Neuronal stem cell (in vitro differentiated cells): ENCODE data around the gene CCSER2.

Experiments used
- DNase-seq: peaks from one replicate; pipeline ENCODE4 v3.0.0-alpha.2; 2013; ENCODE audit warnings: low spot score
- H2AFZ ChIP-seq: one replicate; pipeline ENCODE4 v1.6.1; 2013; ENCODE audit warnings: mild to moderate bottlenecking, low read length, inconsistent platforms
- H2AK5ac ChIP-seq: 2 replicates; pipeline ENCODE4 v1.6.1; 2013; ENCODE audit warnings: low read depth, mild to moderate bottlenecking, inconsistent platforms, low read length, moderate library complexity, mixed read lengths
- H2BK120ac ChIP-seq: 2 replicates; pipeline ENCODE4 v1.6.1; 2013; ENCODE audit warnings: low read depth, mild to moderate bottlenecking, inconsistent platforms, low read length, moderate library complexity, mixed read lengths
- H2BK12ac ChIP-seq: one replicate; pipeline ENCODE4 v1.6.1; 2013; ENCODE audit warnings: low read length, inconsistent platforms
- H2BK15ac ChIP-seq: 2 replicates; pipeline ENCODE4 v1.6.1; 2013; ENCODE audit warnings: mild to moderate bottlenecking, low read length, inconsistent platforms, mixed read lengths
- H2BK5ac ChIP-seq: one replicate; pipeline ENCODE4 v1.6.1; 2013; ENCODE audit warnings: inconsistent platforms, mild to moderate bottlenecking, low read length, moderate library complexity
- H3K14ac ChIP-seq: one replicate; pipeline ENCODE4 v1.6.1; 2013; ENCODE audit warnings: low read length, inconsistent platforms
- H3K18ac ChIP-seq: 2 replicates; pipeline ENCODE4 v1.6.1; 2013; ENCODE audit warnings: low read length, inconsistent platforms
- H3K23ac ChIP-seq: 2 replicates; pipeline ENCODE4 v1.6.1; 2013; ENCODE audit warnings: low read depth, mild to moderate bottlenecking, mixed read lengths, low read length, inconsistent platforms; ENCODE audit not compliant: poor library complexity
- H3K27ac ChIP-seq: replicated peaks from 3 replicates; pipeline ENCODE4 v1.5.1; 2013; ENCODE audit warnings: low read length, inconsistent platforms
- H3K27me3 ChIP-seq, 3 experiments: 2 replicates each; pipeline ENCODE4 v1.6.1; 2013; ENCODE audit warnings: low read length in 3 of 3, mild to moderate bottlenecking in 2 of 3, inconsistent platforms in 1 of 3, low read depth in 1 of 3, mixed read lengths in 1 of 3, moderate library complexity in 1 of 3; ENCODE audit not compliant: control insufficient read depth in 3 of 3, insufficient read depth in 3 of 3
- H3K36me3 ChIP-seq, 2 donors: replicated peaks in 1 of 2; 2 replicates each; pipeline ENCODE4 v1.6.1; 2013; ENCODE audit warnings: low read length in 2 of 2; ENCODE audit not compliant: control insufficient read depth in 2 of 2, insufficient read depth in 2 of 2
- H3K4ac ChIP-seq: 2 replicates; pipeline ENCODE4 v1.6.1; 2013; ENCODE audit warnings: inconsistent platforms, mild to moderate bottlenecking, low read length, moderate library complexity
- H3K4me1 ChIP-seq, 2 donors: 1 replicate in 1 of 2; 2 replicates in 1 of 2; pipeline ENCODE4 v1.6.1; 2013; ENCODE audit warnings: low read length in 2 of 2, low read depth in 1 of 2; ENCODE audit not compliant: control insufficient read depth in 2 of 2, insufficient read depth in 1 of 2
- H3K4me2 ChIP-seq: one replicate; pipeline ENCODE4 v1.6.1; 2013; ENCODE audit warnings: mild to moderate bottlenecking, low read length, inconsistent platforms; ENCODE audit not compliant: insufficient read depth, poor library complexity, severe bottlenecking
- H3K4me3 ChIP-seq, 2 donors: 2 replicates each; pipeline ENCODE4 v1.5.1; 2013; ENCODE audit warnings: low read length in 2 of 2, mild to moderate bottlenecking in 2 of 2, inconsistent platforms in 1 of 2, moderate library complexity in 1 of 2
- H3K79me1 ChIP-seq: one replicate; pipeline ENCODE4 v1.6.1; 2013; ENCODE audit warnings: low read depth, mild to moderate bottlenecking, inconsistent platforms, low read length, moderate library complexity
- H3K9ac ChIP-seq: one replicate; pipeline ENCODE4 v1.6.1; 2013; ENCODE audit warnings: mild to moderate bottlenecking, low read depth, low read length, inconsistent platforms; ENCODE audit not compliant: poor library complexity
- H3K9me3 ChIP-seq, 2 donors: replicated peaks in 1 of 2; 2 replicates each; pipeline versions ENCODE3 to v1.6.1; 2013; ENCODE audit warnings: low read length in 2 of 2, mild to moderate bottlenecking in 2 of 2, inconsistent platforms in 1 of 2, low read depth in 1 of 2, mixed read lengths in 1 of 2, moderate library complexity in 1 of 2; ENCODE audit not compliant: control insufficient read depth in 2 of 2, insufficient read depth in 1 of 2
- H4K8ac ChIP-seq: one replicate; pipeline ENCODE4 v1.6.1; 2013; ENCODE audit warnings: low read depth, mild to moderate bottlenecking, inconsistent platforms, low read length, moderate library complexity
- H4K91ac ChIP-seq: one replicate; pipeline ENCODE4 v1.6.1; 2013; ENCODE audit warnings: low read length, low read depth, mild to moderate bottlenecking, inconsistent platforms; ENCODE audit not compliant: poor library complexity
- WGBS, 2 donors: extraction: QIAGEN DNeasy Blood & Tissue Kit; methylation state at CpG; one replicate each; pipeline ENCODE4 v1.1.7; 2013; ENCODE audit warnings: missing lambda C conversion rate in 2 of 2, mixed read lengths in 1 of 2; ENCODE audit not compliant: insufficient read length in 2 of 2, insufficient replicate concordance in 1 of 2; ENCODE audit errors: extremely low coverage in 2 of 2; 5-methylcytosine and 5-hydroxymethylcytosine counted together

Gene CCSER2

GRCh38 chr10:84391326-84391725 lies 62.9 kb downstream of the CCSER2 start:
- Histone ChIP-seq H4K91ac (no peak overlapping the region), H3K27me3 (no peaks in the 10 kb centered on the region), H2AFZ (no peak overlapping the region), H3K9me3 (peaks cover 7 to 16% of the 10 kb centered on the region in 2 donors), H2BK5ac (no peak overlapping the region), H2BK15ac (no peak overlapping the region), H3K4me2 (no peak overlapping the region), H3K23ac (no peak overlapping the region), H3K4me3 (no peak overlapping the region), H3K36me3 (peaks cover 4 to 28% of the 10 kb centered on the region in 2 donors), H2BK120ac (no peak overlapping the region), H3K14ac (no peak overlapping the region), H3K4ac (no peak overlapping the region), H2AK5ac (no peak overlapping the region), H3K4me1 (no peaks in the 10 kb centered on the region), H3K9ac (no peak overlapping the region), H3K27ac (no peak overlapping the region), H3K18ac (no peak overlapping the region), H4K8ac (no peak overlapping the region), H2BK12ac (no peak overlapping the region), H3K79me1 (peaks cover 1% of the 10 kb centered on the region)
- no CpG with 5 or more reads among the region's 4 CpGs for WGBS, 2 donors
- no peak for DNase-seq

GRCh38 chr10:84392181-84392580 lies 63.8 kb downstream of the CCSER2 start:
- WGBS, 2 donors = no CpG with 5 or more reads among the region's 2 CpGs
- Histone ChIP-seq H2BK15ac (no peak overlapping the region), H3K23ac (no peak overlapping the region), H4K8ac (no peak overlapping the region), H4K91ac (no peak overlapping the region), H2AK5ac (no peak overlapping the region), H3K4me1 (no peaks in the 10 kb centered on the region), H3K18ac (no peak overlapping the region), H3K27me3 (no peaks in the 10 kb centered on the region), H2BK12ac (no peak overlapping the region), H3K9ac (no peak overlapping the region), H3K79me1 (peaks cover 1% of the 10 kb centered on the region), H2AFZ (no peak overlapping the region), H3K4ac (no peak overlapping the region), H3K14ac (no peak overlapping the region), H3K27ac (no peak overlapping the region), H3K4me3 (no peak overlapping the region), H3K9me3 (peaks cover 7 to 16% of the 10 kb centered on the region in 2 donors), H3K36me3 (peaks cover 4 to 28% of the 10 kb centered on the region in 2 donors), H3K4me2 (no peak overlapping the region), H2BK120ac (no peak overlapping the region), H2BK5ac (no peak overlapping the region)
- DNase-seq = no peak

DNA sequence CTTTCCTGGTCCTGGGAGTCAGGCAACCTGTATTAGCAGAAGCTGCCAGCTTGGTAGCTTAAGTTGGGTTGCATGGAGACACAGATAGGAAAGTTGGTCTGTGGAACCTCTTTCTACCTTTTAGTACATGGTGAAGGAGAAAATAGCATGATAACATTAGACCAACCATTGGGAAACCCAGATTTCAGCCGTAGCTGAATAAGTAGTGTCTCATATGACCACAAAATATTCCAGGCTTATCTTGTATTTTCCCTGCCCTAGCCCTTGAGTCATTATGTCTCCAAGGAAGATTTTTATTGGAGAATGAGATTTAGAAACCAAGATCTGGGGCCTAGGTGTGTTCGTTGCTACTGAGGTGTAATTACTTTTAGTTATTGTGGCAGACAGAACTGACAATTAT lies 67.2 kb downstream of the CCSER2 start:
- H3K4ac ChIP-seq = no peak overlapping the region
- WGBS, 2 donors = no CpG with 5 or more reads among the region's 2 CpGs

GRCh38 chr10:84397735-84398144 lies 69.4 kb downstream of the CCSER2 start:
- WGBS, 2 donors = no CpG with 5 or more reads among the region's 2 CpGs
- H2BK15ac ChIP-seq = no peak overlapping the region
- peaks cover 3 to 4% of the 10 kb centered on the region in 2 donors for H3K36me3 ChIP-seq
- H2BK12ac ChIP-seq = no peak overlapping the region
- H3K9ac ChIP-seq = no peak overlapping the region
- H3K4me3 ChIP-seq = no peak overlapping the region
- H3K23ac ChIP-seq = no peak overlapping the region
- no peak overlapping the region for H2AFZ ChIP-seq
- no peak overlapping the region for H3K14ac ChIP-seq
- H3K4me2 ChIP-seq = no peak overlapping the region
- H4K91ac ChIP-seq = no peak overlapping the region
- H3K18ac ChIP-seq = no peak overlapping the region
- no peak overlapping the region for H3K4ac ChIP-seq
- H4K8ac ChIP-seq = no peak overlapping the region
- H3K27ac ChIP-seq = no peak overlapping the region
- no peak overlapping the region for H2AK5ac ChIP-seq
- H3K79me1 ChIP-seq = peaks cover 3% of the 10 kb centered on the region
- peaks cover 4 to 19% of the 10 kb centered on the region in 2 donors for H3K9me3 ChIP-seq
- H2BK5ac ChIP-seq = no peak overlapping the region
- H3K27me3 ChIP-seq = no peaks in the 10 kb centered on the region
- no peaks in the 10 kb centered on the region for H3K4me1 ChIP-seq
- no peak overlapping the region for H2BK120ac ChIP-seq
- DNase-seq = no peak

More for the DNA sequence above, 67.2 kb downstream of the CCSER2 start:
- peaks cover 3 to 4% of the 10 kb centered on the region in 2 donors for H3K36me3 ChIP-seq
- H3K14ac ChIP-seq = no peak overlapping the region
- no peak overlapping the region for H2AK5ac ChIP-seq
- no peak overlapping the region for H2BK120ac ChIP-seq
- no peak overlapping the region for H3K4me3 ChIP-seq
- no peaks in the 10 kb centered on the region for H3K79me1 ChIP-seq
- H3K23ac ChIP-seq = no peak overlapping the region
- H2BK15ac ChIP-seq = no peak overlapping the region
- H2BK12ac ChIP-seq = no peak overlapping the region
- DNase-seq = no peak
- no peak overlapping the region for H3K27ac ChIP-seq
- no peaks in the 10 kb centered on the region for H3K27me3 ChIP-seq
- H4K8ac ChIP-seq = no peak overlapping the region
- H3K4me2 ChIP-seq = no peak overlapping the region
- no peak overlapping the region for H2BK5ac ChIP-seq
- no peak overlapping the region for H2AFZ ChIP-seq
- no peak overlapping the region for H4K91ac ChIP-seq
- no peak overlapping the region for H3K9ac ChIP-seq
- H3K18ac ChIP-seq = no peak overlapping the region
- H3K4me1 ChIP-seq = no peaks in the 10 kb centered on the region
- H3K9me3 ChIP-seq = peaks cover 4 to 13% of the 10 kb centered on the region in 2 donors
